Measurements from ENCODE around the gene MCTS1.

- TF ChIP-seq YY1 (IDR thresholded peaks at IDR 0.05; ENCODE audit: low read depth) (no peak), TAF1 (IDR thresholded peaks at IDR 0.05; ENCODE audit: low read depth) (no peak), TEAD4 (IDR thresholded peaks at IDR 0.05) (no peak), FOXM1 (IDR thresholded peaks at IDR 0.05; ENCODE audit: borderline replicate concordance, low read depth) (no peak), CREB1 (IDR thresholded peaks at IDR 0.05; ENCODE audit: low read depth) (no peak)
These were observed 39.0 kb upstream of the MCTS1 start for GRCh38 chrX:120564925-120565324.

Measured in Ishikawa (cell line).